ENCODE measurements around the gene SSB. TPM values are rescaled to one million over a fixed set of nuclear protein-coding genes. Genes with fewer than 3 reads are reported as not detected.
"Not testable (repeated sequence)": the region's sequence is repeated elsewhere in the genome, so short reads cannot be mapped to it uniquely, and the experiment has no call there.

Gene SSB
- polyA plus RNA-seq, 4 donors: 182 to 213 (median 206) TPM

DNA sequence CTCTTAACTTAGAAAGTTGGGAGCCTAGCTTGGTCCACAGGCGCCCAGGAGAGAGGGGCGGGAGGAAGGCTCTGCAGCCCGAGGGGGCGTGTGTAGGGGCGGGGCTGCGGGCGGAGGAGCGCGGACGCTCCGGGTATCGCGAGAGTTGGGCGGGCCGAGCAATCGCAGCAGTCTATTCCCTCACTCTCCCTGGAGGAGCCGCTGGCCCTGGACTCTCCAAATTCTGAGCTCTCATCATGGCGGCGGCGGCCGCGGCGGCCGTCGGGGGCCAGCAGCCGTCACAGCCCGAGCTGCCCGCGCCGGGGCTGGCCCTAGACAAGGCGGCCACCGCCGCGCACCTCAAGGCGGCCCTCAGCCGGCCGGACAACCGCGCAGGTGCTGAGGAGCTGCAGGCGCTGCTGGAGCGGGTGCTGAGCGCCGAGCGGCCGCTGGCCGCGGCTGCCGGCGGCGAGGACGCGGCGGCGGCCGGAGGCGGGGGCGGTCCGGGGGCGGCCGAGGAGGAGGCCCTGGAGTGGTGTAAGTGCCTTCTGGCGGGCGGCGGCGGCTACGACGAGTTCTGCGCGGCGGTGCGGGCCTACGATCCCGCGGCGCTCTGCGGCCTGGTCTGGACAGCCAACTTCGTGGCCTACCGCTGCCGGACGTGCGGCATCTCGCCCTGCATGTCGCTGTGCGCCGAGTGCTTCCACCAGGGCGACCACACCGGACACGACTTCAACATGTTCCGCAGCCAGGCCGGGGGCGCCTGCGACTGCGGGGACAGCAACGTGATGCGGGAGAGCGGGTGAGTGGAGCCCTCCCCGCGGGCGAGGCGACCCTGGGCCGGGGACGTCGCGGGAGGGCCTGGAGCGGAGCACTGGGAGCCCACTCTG lies 28.8 kb downstream of the SSB start, which contains the start of gene UBR3:
Gene UBR3 (plus strand): TSS at position 183 of the 869 bp plus-strand sequence. CDS start 54 bp downstream, at position 237.
- DNase-seq (ENCODE audit: low read depth in 4 of 4, low spot score in 3 of 4): peak; percentile 80 to 86 (median 84)

DNA sequence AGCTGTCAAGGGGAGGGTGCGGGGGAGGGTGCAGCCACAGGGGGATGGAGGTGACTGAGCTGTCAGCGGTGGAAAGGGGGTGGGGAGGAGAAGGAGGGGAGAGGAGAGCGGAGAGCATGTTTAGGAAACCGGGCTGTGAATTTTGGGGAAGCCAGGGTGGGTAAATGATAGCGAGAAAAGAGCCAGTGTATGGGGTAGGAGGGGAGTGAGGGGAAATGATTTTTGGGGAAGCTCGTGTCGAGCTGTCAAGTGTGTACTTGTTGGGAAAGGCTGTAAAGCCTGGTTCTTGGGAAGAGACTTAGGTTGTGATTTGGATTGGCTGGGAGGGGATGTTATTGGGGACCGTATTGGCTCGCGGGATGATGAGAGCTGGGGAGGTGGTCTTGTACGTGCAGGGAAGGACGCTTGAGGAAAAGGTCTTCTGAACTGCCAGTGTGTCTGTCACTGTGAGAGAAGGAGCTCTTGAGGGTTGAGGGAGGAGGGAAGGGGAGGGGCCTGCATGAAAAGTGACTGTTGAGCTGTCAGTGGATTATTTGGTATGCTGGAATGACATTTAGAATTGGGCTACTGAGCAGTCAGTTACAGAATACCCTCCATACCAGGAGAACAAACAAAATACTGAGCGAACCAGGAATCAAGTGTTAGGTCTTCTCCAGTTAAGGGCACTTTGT lies 29.6 kb downstream of the SSB start:
- peak in 1 of 4 donors; percentile 21 for DNase-seq (ENCODE audit: low read depth in 4 of 4, low spot score in 3 of 4)

DNA sequence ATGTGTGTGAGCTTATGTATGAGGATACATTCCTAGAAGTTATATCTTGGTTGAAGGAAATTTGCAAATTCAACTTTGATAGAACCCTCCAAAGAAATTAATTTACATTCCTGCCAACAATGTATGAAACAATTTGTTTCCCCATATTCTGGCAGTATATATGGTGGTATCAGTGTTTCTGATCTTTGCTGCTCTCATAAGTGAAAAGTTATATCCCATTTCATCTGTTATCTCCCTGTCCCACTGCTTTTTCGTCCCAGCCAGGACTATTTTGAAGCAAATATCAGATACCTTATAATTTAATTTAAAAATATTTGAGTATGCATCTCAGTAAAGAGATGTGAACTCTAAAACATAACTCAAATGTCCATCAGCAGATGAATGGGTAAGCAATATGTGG lies 35.7 kb downstream of the SSB start:
- DNase-seq (ENCODE audit: low read depth in 4 of 4, low spot score in 3 of 4): no peak

DNA sequence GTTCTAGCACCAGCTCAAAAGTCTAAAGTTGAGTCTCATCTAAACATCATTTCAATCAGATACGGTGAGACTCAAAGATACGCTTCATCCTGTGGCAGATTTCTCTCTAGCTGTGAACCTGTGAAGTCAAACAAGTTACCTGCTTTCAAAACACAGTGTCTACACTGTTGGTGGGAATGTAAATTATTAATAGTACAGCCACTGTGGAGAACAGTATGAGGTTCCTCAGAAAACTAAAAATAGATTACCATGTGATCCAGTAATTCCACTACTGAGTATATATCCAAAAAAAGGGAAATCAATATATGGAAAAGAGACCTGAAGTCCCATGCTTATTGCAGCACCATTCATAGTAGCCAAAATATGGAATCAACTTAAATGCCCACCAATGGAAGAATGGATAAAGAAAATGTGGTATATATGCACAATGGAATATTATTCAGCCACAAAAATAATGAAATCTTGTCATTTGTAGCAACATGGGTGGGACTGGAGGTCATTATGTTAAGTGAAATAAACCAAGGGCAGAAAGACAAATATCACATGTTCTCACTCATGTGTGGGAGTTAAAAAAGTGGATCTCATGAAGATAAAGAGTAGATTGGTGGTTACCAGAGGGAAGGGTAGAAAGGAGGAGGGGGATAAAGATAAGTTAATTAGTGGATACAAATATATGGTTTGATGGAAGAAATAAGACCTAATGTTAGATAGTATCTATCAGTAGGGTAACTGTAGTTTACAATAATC lies 40.2 kb downstream of the SSB start:
- no peak for DNase-seq (ENCODE audit: low read depth in 4 of 4, low spot score in 3 of 4)

DNA sequence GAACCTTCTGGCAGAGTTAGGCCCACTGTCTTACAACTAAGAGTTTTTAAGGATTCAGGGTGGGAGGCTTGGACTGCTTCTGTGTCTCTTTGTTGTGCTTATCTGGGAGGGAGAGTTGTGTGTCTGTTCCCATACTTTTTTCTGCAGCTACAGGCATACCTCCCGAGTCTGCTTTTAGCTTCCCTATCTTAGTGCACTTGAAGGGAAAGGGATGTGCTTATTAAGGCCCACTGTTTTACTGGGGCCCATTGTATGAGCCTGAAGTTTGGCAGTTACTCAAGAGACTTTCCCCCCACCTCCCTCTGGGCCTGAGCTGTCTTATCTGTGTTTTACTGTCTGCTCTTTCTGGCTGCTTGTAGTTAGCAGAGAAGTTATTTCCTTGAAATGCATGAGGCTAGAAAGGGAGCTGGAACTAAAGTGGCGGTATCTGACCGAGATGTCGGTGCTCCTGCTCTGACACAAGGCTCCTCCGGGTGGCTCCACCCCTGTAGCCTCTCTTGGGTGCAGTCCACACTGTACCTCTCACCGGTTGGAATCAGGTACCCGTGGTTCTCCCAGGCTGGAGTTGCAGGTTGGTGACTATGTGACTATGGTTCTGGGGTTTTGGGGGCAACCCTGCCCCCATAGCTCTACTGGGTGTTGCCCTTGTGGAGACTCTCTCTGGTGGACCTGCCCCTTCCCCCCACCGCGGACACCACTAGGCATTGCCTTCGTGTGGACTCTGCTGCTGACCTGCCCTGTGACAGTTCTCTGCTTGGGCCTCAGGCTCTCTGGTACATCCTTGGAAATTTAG lies 41.5 kb downstream of the SSB start:
- no peak for DNase-seq (ENCODE audit: low read depth in 4 of 4, low spot score in 3 of 4)

DNA sequence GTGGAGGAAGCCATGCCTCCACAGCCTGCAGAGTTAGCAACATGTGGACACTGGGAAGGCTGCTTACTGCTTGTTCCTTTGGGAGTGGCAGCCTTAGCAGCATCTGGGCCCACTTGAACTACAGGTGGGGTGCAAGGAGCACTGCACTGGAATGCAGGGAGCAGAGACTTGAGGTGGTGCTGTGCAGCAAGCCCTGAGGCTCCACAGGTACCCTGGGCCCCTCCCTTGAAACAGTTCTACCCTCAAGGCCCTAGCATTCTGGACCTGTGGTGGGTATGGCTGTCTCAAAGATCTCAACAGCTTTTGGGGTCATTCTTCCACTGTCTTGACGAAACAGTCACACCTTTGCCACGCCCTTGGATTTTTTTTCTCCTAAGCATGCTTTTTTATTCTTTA lies 42.1 kb downstream of the SSB start:
- DNase-seq (ENCODE audit: low read depth in 4 of 4, low spot score in 3 of 4): no peak

DNA sequence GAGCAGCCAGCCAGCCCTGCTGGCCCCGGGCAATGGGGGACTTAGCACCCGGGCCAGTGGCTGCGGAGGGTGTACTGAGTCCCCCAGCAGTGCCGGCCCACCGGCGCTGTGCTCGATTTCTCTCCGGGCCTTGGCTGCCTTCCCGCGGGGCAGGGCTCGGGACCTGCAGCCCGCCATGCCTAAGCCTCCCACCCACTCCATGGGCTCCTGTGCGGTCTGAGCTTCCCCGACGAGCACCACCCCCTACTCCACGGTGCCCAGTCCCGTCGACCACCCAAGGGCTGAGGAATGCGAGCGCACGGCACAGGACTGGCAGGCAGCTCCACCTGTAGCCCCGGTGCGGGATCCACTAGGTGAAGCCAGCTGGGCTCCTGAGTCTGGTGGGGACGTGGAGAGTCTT lies 43.0 kb downstream of the SSB start:
- not testable (repeated sequence) for DNase-seq (ENCODE audit: low read depth in 4 of 4, low spot score in 3 of 4)

DNA sequence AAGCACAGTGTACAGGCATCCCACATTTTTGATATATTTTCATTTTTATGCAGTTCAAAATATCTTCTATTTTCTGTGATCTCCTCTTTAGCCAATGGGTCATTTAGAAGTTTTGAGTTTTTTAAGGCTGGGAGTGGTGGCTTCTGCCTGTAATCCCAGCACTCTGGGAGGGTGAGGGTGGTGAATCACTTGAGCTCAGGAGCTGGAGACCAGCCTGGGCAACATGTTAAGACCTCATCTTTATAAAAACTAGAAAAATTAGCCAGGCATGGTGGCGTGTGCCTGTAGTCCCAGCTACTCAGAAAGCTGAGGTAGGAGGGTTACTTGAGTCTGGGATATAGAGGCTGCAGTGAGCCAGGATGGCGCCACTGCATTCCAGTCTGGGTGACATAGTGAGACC lies 46.3 kb downstream of the SSB start:
- no peak for DNase-seq (ENCODE audit: low read depth in 4 of 4, low spot score in 3 of 4)

DNA sequence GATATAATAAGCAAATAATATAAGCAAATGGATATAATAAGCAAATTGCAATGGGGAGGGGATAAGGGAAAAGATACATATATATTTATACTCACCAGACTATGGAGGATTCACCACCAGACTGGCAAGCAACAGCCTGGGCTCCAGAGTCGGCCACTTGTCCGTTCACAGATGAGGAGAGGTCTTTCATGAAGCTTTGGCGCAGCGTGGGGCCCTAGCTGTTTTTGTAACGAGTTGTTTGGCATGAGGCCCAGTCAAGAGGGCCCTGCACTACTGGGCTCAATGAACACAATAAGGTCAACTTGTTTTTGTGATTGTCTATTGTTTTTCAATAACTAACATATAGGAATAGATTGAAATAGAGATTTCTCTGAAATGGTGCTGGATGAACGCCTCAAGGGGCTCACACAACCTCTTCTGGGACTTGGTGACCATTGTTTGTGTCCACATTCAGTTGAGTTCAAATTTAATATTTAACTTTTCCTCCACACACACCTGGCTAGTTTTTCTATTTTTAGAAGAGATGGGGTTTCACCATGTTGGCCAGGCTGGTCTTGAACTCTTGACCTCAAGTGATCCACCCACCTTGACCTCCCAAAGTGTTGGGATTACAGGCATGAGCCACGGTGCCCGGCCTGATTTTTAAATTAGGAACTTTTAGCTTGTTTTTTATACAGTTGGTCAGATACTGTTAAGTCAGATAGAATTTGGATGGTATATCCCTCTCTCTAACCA lies 50.5 kb downstream of the SSB start:
- DNase-seq (ENCODE audit: low read depth in 4 of 4, low spot score in 3 of 4): not testable (repeated sequence)

DNA sequence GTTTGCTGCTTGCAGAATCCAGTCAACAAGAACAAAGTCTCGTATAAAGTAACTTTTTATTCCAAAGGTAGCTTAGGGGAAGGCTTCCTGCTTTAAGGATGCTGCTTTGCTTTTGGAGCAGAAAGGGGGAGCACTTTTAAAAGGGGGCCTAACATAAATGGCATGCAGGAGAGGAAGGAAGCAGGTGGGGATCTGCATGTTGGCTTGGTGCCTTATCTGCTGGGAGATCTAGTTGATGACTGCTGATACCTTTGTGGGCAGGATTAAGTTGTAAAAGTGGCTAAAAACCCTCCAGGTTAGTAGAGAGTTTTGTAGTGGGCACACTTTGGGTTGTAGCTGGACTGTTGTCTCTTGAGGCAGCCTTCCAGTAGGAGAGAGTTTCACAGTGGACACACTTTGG lies 51.0 kb downstream of the SSB start:
- no peak for DNase-seq (ENCODE audit: low read depth in 4 of 4, low spot score in 3 of 4)

DNA sequence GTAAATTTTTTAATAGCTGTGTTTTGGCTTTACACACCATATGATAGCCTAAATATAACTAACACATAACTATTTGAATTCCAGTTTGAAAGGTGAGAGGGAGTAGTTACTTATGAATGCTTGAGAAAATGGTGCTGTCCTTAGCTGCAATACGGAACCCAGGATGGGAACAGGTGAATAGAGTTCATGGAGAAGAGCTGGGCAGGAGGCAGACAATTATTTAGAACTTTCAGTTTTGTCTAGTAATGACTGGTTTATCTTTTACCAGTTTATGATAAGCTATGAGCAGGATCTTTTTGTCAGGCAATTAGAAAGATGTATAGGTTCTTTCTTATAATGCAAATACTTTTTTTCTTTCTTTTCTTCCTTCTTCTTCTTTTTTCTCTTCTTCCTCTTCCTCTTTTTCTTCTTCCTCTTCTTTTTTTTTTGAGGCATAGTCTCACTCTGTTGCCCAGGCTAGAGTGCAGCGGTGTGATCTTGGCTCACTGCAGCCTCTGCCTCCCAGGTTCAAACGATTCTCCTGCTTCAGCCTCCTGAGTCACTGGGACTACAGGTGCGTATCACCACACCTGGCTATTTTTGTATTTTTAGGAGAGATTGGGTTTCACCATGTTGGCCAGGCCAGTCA lies 54.5 kb downstream of the SSB start:
- no peak for DNase-seq (ENCODE audit: low read depth in 4 of 4, low spot score in 3 of 4)

DNA sequence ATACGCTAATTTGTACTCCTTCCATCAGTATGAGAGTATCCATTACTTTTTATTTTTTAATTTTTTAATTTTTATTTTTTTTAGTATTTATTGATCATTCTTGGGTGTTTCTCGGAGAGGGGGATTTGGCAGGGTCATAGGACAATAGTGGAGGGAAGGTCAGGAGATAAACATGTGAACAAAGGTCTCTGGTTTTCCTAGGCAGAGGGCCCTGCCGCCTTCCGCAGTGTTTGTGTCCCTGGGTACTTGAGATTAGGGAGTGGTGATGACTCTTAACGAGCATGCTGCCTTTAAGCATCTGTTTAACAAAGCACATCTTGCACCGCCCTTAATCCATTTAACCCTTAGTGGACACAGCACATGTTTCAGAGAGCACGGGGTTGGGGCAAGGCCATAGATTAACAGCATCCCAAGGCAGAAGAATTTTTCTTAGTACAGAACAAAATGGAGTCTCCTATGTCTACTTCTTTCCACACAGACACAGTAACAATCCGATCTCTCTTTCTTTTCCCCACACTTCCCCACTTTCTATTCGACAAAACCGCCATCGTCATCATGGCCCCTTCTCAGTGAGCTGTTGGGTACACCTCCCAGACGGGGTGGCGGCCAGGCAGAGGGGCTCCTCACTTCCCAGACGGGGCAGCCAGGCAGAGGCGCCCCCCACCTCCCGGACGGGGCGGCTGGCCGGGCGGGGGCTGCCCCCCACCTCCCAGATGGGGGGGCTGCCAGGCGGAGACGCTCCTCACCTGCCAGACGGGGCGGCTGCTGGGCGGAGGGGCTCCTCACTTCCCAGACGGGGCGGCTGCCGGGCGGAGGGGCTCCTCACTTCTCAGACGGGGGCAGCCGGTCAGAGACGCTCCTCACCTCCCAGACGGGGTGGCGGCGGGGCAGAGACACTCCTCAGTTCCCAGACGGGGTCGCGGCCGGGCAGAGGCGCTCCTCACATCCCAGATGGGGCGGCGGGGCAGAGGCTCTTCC lies 56.9 kb downstream of the SSB start:
- not testable (repeated sequence) for DNase-seq (ENCODE audit: low read depth in 4 of 4, low spot score in 3 of 4)

DNA sequence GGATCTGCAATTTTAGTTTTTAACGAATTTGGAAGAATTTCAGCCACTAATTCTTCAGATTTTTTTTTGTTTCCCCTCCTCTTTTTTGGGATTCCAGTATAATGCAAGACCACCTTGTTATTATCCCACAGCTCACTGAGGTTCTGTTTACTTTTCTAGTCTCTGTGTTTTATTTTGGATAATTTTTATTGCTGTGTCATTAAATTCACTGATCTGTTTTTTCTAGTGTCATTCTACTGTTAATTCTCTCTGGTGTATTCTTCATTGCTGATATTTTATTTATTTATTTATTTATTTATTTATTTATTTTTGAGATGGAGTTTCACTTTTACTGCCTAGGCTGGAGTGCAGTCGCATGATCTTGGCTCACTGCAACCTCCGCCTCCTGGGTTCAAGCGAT lies 60.8 kb downstream of the SSB start:
- no peak for DNase-seq (ENCODE audit: low read depth in 4 of 4, low spot score in 3 of 4)

DNA sequence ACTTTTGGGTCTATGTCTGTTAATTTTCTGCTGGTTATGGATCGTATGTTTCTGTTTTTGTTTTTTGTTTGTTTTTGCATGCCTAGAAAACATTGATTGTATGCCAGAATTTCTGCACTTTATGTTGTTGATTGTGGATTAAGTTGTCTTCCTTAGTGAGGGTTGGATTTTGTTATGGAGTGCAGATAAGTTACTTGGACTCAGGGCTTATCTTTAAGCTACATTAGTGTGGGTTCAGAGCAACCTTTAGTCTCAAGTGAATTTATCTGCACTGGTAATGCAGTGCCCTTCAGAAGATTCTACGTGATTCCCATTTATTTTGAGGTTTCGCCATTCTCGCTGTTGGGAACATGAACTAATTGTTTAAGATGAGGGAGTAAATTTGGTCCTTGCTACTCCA lies 61.5 kb downstream of the SSB start:
- DNase-seq (ENCODE audit: low read depth in 4 of 4, low spot score in 3 of 4): no peak

All from right renal pelvis (tissue), 4 donors.